ENCODE results near the gene BMP6.

The BMP6 gene

GRCh38 chr6:7725849-7726415, at the start of gene BMP6:
TSS of gene BMP6 (plus strand) at chr6:7726099. CDS start at chr6:7726956, 857 bp downstream.
- DNase-seq: peak; percentile 46

- no peak for DNase-seq
Observed at GRCh38 chr6:7677229-7677628, 48.7 kb upstream of the BMP6 start.

- DNase-seq: no peak
Observed at GRCh38 chr6:7680393-7681075, 45.4 kb upstream of the BMP6 start.

GRCh38 chr6:7681449-7681848, 44.5 kb upstream of the BMP6 start:
- no peak for DNase-seq

- DNase-seq: no peak
Observed at GRCh38 chr6:7684076-7684475, 41.8 kb upstream of the BMP6 start.

- DNase-seq: no peak
Observed at GRCh38 chr6:7684843-7685242, 41.1 kb upstream of the BMP6 start.

GRCh38 chr6:7685276-7685675, 40.6 kb upstream of the BMP6 start:
- DNase-seq: no peak

- no peak for DNase-seq
Observed at GRCh38 chr6:7687145-7688111, 38.5 kb upstream of the BMP6 start.

GRCh38 chr6:7691021-7691420, 34.9 kb upstream of the BMP6 start:
- DNase-seq: no peak

- no peak for DNase-seq
Observed at GRCh38 chr6:7691675-7692452, 34.0 kb upstream of the BMP6 start.

- no peak for DNase-seq
Observed at GRCh38 chr6:7692453-7692784, 33.5 kb upstream of the BMP6 start.

GRCh38 chr6:7693827-7694226, 32.1 kb upstream of the BMP6 start:
- DNase-seq: no peak

GRCh38 chr6:7696061-7696460, 29.8 kb upstream of the BMP6 start:
- no peak for DNase-seq

- DNase-seq: no peak
Observed at GRCh38 chr6:7697432-7697819, 28.5 kb upstream of the BMP6 start.

- DNase-seq: peak; percentile 20
Observed at GRCh38 chr6:7697820-7698623, 27.9 kb upstream of the BMP6 start.

- DNase-seq: no peak
Observed at GRCh38 chr6:7701212-7701834, 24.6 kb upstream of the BMP6 start.

GRCh38 chr6:7703148-7703680, 22.7 kb upstream of the BMP6 start:
- no peak for DNase-seq

GRCh38 chr6:7705483-7705882, 20.4 kb upstream of the BMP6 start:
- no peak for DNase-seq

GRCh38 chr6:7706269-7706668, 19.6 kb upstream of the BMP6 start:
- DNase-seq: no peak

GRCh38 chr6:7707787-7708186, 18.1 kb upstream of the BMP6 start:
- no peak for DNase-seq

GRCh38 chr6:7719364-7719850, 6.5 kb upstream of the BMP6 start:
- DNase-seq: no peak
